Adipose tissue (tissue), 3 donors: Measurements from ENCODE around the gene NARF. TPM values are rescaled to one million over a fixed set of nuclear protein-coding genes. Genes with fewer than 3 reads are reported as not detected.
A peak's percentile ranks its signal among the peaks of the same experiment; 100 is the strongest.
"Not testable (repeated sequence)": the region's sequence is repeated elsewhere in the genome, so short reads cannot be mapped to it uniquely, and the experiment has no call there.

Experiments
- H3K27ac ChIP-seq: one replicate; pipeline ENCODE4 v1.5.1; 2013; ENCODE audit warnings: low read depth, low read length
- WGBS, 3 donors: extraction: QIAGEN DNeasy Blood & Tissue Kit; methylation state at CpG; one replicate each; pipeline ENCODE4 v1.1.7; 2013; 5-methylcytosine and 5-hydroxymethylcytosine counted together
- polyA plus RNA-seq, 3 donors: library from polyadenylated mRNA; stranded (reverse); fragments of 200-250 nt; gene quantifications; one replicate each; pipeline ENCODE4 v1.2.3, GENCODE V29; 2013
- donor health status: healthy with polysubstance abuse.
- donor health status: Bipolar disorder and iron deficiency.
- donor health status: healthy.

NARF gene
- polyA plus RNA-seq, 3 donors = 45.6 to 72.2 (median 51.9) TPM

DNA sequence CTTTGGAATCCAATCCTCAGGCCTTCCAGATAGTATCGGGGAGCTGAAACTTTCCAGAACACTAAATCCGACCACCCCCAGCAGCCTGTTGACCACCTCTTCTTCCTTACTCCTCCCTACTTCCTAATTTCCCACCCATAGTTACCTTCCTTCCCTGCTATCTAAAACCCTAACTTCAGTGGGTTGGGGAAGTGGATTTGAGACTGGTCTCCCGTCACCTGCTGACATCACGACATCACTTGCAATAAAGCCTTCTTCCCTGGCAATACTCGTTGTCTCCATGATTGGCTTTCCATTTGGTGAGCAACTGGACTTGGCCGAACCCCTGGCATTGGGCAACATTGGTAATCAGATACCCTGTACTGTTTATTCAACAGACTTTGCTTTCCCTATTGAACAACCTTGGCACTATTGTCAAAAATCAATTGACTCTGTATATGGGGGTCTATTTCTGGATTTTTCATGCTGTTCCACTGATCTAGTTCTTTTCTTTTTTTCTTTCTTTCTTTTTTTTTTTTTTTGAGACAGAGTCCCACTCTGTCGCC lies 49.2 kb downstream of the NARF start:
- no peak overlapping the region for H3K27ac ChIP-seq
- WGBS, 3 donors = 64 to 83% (median 83%) methylated on average over 7 of the region's 7 CpGs

DNA sequence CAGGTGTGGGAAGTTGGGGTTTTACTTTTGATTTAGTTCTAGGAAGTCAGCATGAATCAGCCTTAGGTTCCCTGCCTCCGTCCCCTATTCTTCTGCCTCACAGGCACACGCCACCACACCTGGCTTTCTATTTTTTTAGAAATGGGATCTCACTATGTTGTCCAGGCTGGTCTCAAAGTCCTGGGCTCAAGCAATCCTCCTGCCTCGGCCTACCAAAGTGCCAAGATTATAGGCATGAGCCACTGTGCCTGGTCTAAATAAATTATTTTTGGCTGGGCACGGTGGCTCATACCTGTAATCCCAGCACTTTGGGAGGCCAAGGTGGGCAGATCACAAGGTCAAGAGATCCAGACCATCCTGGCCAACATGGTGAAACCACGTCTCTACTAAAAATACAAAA lies 53.1 kb downstream of the NARF start:
- H3K27ac ChIP-seq = not testable (repeated sequence)
- WGBS, 3 donors = 84 to 94% (median 91%) methylated on average over 5 of the region's 5 CpGs

DNA sequence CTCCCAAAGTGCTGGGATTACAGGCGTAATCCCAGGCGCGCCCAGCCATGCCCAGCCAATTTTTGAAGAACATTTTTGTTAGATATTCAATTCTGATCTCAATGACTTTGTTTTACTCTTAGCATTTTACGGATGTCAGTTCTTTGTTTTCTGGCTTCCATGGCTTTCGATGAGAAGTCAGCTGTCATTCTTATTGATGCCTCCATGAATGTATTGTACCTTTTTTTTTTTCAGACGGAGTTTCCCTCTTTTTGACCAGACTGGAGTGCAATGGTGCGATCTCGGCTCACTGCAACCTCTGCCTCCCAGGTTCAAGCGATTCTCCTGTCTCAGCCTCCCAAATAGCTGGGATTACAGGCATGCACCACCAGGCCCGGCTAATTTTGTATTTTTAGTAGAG lies 55.3 kb downstream of the NARF start:
- H3K27ac ChIP-seq = not testable (repeated sequence)
- WGBS, 3 donors = 92 to 97% (median 95%) methylated on average over 10 of the region's 10 CpGs

DNA sequence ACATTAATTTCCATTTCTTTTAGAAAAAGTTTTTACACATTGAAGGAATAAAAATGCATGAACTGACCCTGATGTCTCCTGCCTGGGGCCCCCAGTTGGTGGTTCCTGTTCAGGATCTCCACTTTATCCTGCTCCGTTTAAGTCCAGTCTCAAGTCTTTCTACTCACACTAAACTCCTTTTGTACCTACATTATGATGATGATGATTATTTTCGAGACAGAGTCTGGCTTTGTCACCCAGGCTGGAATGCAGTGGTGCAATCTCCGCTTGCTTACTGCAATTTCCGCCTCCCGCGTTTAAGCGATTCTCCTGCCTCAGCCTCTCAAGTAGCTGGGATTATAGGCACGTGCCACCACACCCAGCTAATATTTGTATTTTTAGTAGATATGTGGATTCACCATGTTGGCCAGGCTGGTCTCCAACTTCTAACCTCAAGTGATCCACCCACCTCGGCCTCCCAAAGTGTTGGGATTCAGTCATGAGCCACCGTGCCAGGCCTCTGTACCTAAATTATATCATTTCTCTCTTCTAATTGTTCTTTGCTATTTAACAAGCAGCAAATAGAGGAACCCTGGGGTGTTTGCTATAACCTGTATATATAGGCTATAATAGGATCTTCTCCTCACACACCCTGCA lies 58.8 kb downstream of the NARF start:
- no peak overlapping the region for H3K27ac ChIP-seq
- WGBS, 3 donors = 67 to 79% (median 72%) methylated on average over 10 of the region's 10 CpGs

DNA sequence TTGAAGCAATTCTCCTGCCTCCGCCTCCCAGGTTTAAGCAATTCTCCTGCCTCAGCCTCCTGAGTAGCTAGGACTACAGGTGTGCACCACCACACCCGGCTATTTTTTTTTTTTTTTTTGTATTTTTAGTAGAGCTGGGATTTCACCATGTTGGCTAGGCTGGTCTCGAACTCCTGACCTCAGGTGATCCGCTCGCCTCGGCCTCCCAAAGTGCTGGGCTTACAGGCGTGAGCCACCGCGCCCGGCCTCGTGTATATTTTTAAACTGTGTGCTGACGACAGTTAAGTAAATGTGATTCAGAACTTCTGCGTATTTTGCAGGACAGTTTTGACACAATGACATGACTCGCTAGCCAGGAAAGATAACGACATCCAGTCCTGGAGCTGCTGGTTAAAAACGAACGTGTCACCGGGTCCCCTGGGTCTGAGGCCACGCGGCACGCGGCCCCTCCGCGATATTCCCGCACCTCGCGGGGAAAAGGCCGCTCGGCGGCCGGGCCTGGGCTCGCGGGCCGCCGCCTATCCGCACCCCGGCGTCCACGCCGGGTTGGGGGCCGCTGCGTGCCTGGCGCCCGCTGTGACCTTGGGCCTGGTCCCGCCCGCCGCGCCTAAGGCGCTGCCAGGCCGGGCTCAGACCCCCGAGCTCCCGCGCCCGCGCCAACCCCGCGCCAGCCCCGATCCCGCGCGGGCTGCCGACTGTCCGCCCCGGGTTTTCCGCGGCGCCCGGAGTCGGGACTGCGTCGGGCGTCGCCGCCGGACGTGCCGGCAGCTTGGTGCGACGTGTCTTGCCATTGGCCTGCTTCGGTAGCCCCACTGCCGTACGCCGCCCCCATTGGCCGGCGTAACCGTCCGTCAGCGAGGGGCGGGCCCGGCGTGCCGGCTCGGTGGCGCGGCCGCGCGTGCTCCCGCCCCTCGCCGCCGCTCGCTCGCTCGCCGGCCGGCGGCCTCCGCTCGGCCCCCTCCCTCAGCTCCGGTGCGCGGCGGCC lies 60.6 kb downstream of the NARF start, which contains the start of gene FOXK2:
FOXK2 (plus strand) TSS at position 907 of the 985 bp plus-strand sequence. CDS start 157 bp downstream, outside the sequence.
- WGBS, 3 donors = 2 to 3% (median 3%) methylated on average over 92 to 114 of the region's 114 CpGs

GRCh38 chr17:82519971-82520903 lies 61.7 kb downstream of the NARF start:
- WGBS, 3 donors = 0 to 1% (median 1%) methylated on average over 36 to 91 of the region's 94 CpGs
- peak overlapping the region; percentile 65 for H3K27ac ChIP-seq

More for the DNA sequence above, 60.6 kb downstream of the NARF start, which contains the start of gene FOXK2:
- H3K27ac ChIP-seq = peak within 1 kb of the TSS; percentile 95

DNA sequence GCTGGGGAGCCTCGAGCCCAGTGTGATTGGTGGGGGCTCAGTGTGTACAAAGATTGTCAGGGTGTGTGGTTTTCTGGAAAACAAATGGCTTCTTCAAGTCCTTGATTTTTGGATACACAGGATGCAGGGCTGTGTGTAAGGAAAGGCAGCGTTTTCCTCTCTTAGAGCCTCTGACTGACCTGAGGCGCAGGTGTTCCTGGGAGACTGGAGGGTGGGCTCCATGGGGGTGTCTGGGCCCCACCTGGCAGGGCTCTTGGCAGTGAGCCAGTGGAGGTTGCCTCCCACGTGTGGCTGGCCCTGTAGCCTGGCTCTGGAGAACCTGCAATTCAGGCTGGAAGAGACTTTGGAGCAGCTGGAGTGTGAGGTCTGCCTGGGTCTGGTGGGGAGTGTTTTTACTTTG lies 66.0 kb downstream of the NARF start:
- WGBS, 3 donors = 30 to 39% (median 36%) methylated on average over 4 of the region's 4 CpGs

GRCh38 chr17:82525712-82526111 lies 67.2 kb downstream of the NARF start:
- no peak overlapping the region for H3K27ac ChIP-seq
- WGBS, 3 donors = 69 to 75% (median 71%) methylated on average over 4 of the region's 4 CpGs

More for the DNA sequence above, 66.0 kb downstream of the NARF start:
- no peak overlapping the region for H3K27ac ChIP-seq

- H3K27ac ChIP-seq = no peak overlapping the region
- 71 to 82% (median 74%) methylated on average over 8 of the region's 8 CpGs for WGBS, 3 donors
Measured at GRCh38 chr17:82527898-82528297, 69.4 kb downstream of the NARF start.

GRCh38 chr17:82528484-82529265 lies 70.1 kb downstream of the NARF start:
- WGBS, 3 donors = 31 to 55% (median 50%) methylated on average over 17 of the region's 17 CpGs
- no peak overlapping the region for H3K27ac ChIP-seq

DNA sequence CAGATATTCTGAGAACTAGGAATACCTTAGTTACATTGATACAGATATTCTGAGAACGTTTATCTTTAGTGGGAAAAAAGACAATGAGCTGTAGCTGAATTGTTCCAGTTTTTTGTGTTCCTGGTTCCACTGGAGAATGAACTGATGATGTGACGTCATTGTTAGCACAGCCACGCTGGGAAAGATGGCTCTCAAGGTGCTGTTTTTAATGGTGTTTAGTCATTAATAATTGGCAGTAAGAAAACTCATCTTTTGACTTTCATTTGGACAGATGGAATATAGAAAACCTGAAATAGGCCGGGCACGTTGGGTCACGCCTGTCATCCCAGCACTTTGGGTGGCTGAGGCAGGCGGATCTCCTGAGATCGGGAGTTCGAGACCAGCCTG lies 71.4 kb downstream of the NARF start:
- no peak overlapping the region for H3K27ac ChIP-seq
- WGBS, 3 donors = 82 to 89% (median 89%) methylated on average over 9 of the region's 9 CpGs

DNA sequence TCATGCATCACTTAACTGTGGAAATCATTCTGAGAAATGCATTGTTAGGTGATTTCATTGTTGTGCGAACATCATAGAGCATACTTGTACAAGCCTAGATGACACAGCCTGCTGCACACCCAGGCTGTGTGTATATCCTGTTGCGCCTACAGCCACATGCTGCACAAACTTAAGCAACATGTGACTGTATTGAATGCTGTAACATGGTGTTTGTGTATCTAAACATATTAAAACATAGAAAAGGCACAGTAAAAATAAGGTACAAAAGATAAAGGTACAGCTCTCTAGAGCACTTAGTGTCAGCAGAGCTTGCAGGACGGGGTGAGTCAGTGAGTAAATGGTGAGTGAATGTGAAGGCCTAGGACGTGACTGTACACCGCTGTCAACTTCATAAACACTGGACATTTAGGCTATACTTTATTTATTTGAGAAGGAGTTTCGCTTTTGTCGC lies 72.9 kb downstream of the NARF start:
- 87 to 91% (median 87%) methylated on average over 7 of the region's 7 CpGs for WGBS, 3 donors
- no peak overlapping the region for H3K27ac ChIP-seq

GRCh38 chr17:82534401-82534812 lies 75.9 kb downstream of the NARF start:
- H3K27ac ChIP-seq = no peak overlapping the region
- WGBS, 3 donors = 46 to 82% (median 80%) methylated on average over 7 of the region's 7 CpGs

- 27 to 38% (median 34%) methylated on average over 6 of the region's 6 CpGs for WGBS, 3 donors
- H3K27ac ChIP-seq = no peak overlapping the region
Measured at GRCh38 chr17:82536512-82537201, 78.1 kb downstream of the NARF start.

- 70 to 84% (median 84%) methylated on average over 9 of the region's 9 CpGs for WGBS, 3 donors
- not testable (repeated sequence) for H3K27ac ChIP-seq
Measured at GRCh38 chr17:82537228-82537627, 78.7 kb downstream of the NARF start.

DNA sequence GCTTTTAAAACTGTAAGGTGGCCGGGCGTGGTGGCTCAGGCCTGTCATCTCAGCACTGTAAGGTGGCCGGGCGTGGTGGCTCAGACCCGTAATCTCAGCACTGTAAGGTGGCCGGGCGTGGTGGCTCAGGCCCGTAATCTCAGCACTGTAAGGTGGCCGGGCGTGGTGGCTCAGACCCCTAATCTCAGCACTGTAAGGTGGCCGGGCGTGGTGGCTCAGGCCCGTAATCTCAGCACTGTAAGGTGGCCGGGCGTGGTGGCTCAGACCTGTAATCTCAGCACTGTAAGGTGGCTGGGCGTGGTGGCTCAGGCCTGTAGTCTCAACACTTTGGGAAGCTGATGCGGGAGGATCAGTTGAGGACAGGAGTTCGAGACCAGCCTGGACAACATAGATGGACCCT lies 80.5 kb downstream of the NARF start:
- WGBS, 3 donors = 88 to 93% (median 91%) methylated on average over 18 of the region's 18 CpGs
- not testable (repeated sequence) for H3K27ac ChIP-seq
